WTC11 (cell line): ENCODE data around the gene BICDL2. TPM values are rescaled to one million over a fixed set of nuclear protein-coding genes. Genes with fewer than 3 reads are reported as not detected.

Source experiments
- AFF4 ChIP-seq: sonication (generic); formaldehyde crosslinking; IDR thresholded peaks from 2 replicates; pipeline ENCODE4 v1.8.1; 2023; ENCODE audit warnings: mild to moderate bottlenecking, missing genetic modification reagents, borderline replicate concordance
- ARID4B ChIP-seq: sonication (generic); formaldehyde crosslinking; IDR thresholded peaks from 2 replicates; pipeline ENCODE4 v1.8.0; 2023; ENCODE audit warnings: missing genetic modification reagents, mild to moderate bottlenecking, borderline replicate concordance
- CDX4 ChIP-seq: fragments of 250-450 bp; sonication (Bioruptor Pico); IDR thresholded peaks from 2 replicates; pipeline ENCODE4 v1.9.0; 2021; ENCODE audit warnings: moderate library complexity, mild to moderate bottlenecking, inconsistent platforms, borderline replicate concordance
- ESRRA ChIP-seq: sonication (generic); formaldehyde crosslinking; IDR thresholded peaks from 2 replicates; pipeline ENCODE4 v1.8.1; 2022; ENCODE audit warnings: mild to moderate bottlenecking, missing genetic modification reagents, borderline replicate concordance
- NFYB ChIP-seq: sonication (generic); formaldehyde crosslinking; conservative IDR thresholded peaks from 2 replicates; pipeline ENCODE4 v1.8.0; 2022; ENCODE audit warnings: low read depth, missing genetic modification reagents
- TEAD1 ChIP-seq: sonication (generic); formaldehyde crosslinking; IDR thresholded peaks from 2 replicates; pipeline ENCODE4 v1.8.0; 2022; ENCODE audit warnings: mild to moderate bottlenecking, missing genetic modification reagents
- TP53 ChIP-seq: sonication (generic); formaldehyde crosslinking; IDR thresholded peaks from 2 replicates; pipeline ENCODE4 v1.8.1; 2023; ENCODE audit warnings: mild to moderate bottlenecking, missing genetic modification reagents
- USF1 ChIP-seq: sonication (generic); formaldehyde crosslinking; IDR thresholded peaks from 2 replicates; pipeline ENCODE4 v1.8.0; 2022; ENCODE audit warnings: mild to moderate bottlenecking, missing genetic modification reagents
- ZNF263 ChIP-seq: sonication (generic); formaldehyde crosslinking; IDR thresholded peaks from 2 replicates; pipeline ENCODE4 v1.8.1; 2022; ENCODE audit warnings: low read depth, mild to moderate bottlenecking, moderate library complexity, missing genetic modification reagents
- ZNF425 ChIP-seq: fragments of 250-450 bp; sonication (Bioruptor Pico); conservative IDR thresholded peaks from 2 replicates; pipeline ENCODE4 v1.9.0; 2021; ENCODE audit warnings: mild to moderate bottlenecking
- ZNF532 ChIP-seq: fragments of 250-450 bp; sonication (Bioruptor Pico); IDR thresholded peaks from 2 replicates; pipeline ENCODE4 v1.9.0; 2021; ENCODE audit warnings: mild to moderate bottlenecking, borderline replicate concordance
- total RNA-seq: library from RNA; stranded (reverse); gene quantifications from 3 replicates; pipeline ENCODE4 v1.2.3, GENCODE V29; 2021

The BICDL2 gene
- total RNA-seq, 1 experiment from 2014 or later = 28.2 TPM

GRCh38 chr16:3004781-3005284 is 31.9 kb downstream of the BICDL2 start (continued):
- TF ChIP-seq ZNF425 (no peak), CDX4 (CRISPR knock-in tag) (no peak), AFF4 (CRISPR knock-in tag) (no peak), TP53 (CRISPR knock-in tag) (no peak), ESRRA (no peak), ARID4B (CRISPR knock-in tag) (peak; percentile 56; the same call in 1 of the 2 replicates), ZNF532 (CRISPR knock-in tag) (no peak), ZNF263 (CRISPR knock-in tag) (no peak), NFYB (CRISPR knock-in tag) (no peak), TEAD1 (CRISPR knock-in tag) (no peak), USF1 (CRISPR knock-in tag) (peak; percentile 70)
